Esophagus (tissue), 2 donors: ENCODE results near the gene PI4KA. TPM values are rescaled to one million over a fixed set of nuclear protein-coding genes. Genes with fewer than 3 reads are reported as not detected.
"Not testable (repeated sequence)": the region's sequence is repeated elsewhere in the genome, so short reads cannot be mapped to it uniquely, and the experiment has no call there.

ENCODE experiments used
- H3K27ac ChIP-seq, 2 donors: one replicate each; pipeline ENCODE4 v1.5.1; 2013; ENCODE audit warnings: low read depth in 2 of 2, mild to moderate bottlenecking in 2 of 2, inconsistent platforms in 1 of 2, low read length in 1 of 2, moderate library complexity in 1 of 2
- H3K27me3 ChIP-seq, 2 donors: one replicate each; pipeline ENCODE4 v1.6.1; 2013; ENCODE audit warnings: low read length in 2 of 2, control low read depth in 1 of 2, mild to moderate bottlenecking in 1 of 2; ENCODE audit not compliant: insufficient read depth in 2 of 2, control insufficient read depth in 1 of 2
- H3K36me3 ChIP-seq, 2 donors: one replicate each; pipeline ENCODE4 v1.6.1; 2013; ENCODE audit warnings: low read length in 1 of 2; ENCODE audit not compliant: control insufficient read depth in 2 of 2, insufficient read depth in 2 of 2
- H3K4me1 ChIP-seq, 2 donors: one replicate each; pipeline ENCODE4 v1.6.1; 2013; ENCODE audit warnings: low read length in 1 of 2; ENCODE audit not compliant: control insufficient read depth in 2 of 2, insufficient read depth in 2 of 2
- H3K4me3 ChIP-seq, 2 donors: one replicate each; pipeline ENCODE4 v1.5.1; 2013; ENCODE audit warnings: low read length in 2 of 2, mild to moderate bottlenecking in 2 of 2, low read depth in 1 of 2, moderate library complexity in 1 of 2
- H3K9me3 ChIP-seq, 2 donors: one replicate each; pipeline ENCODE4 v1.6.1; 2013; ENCODE audit warnings: mild to moderate bottlenecking in 2 of 2, low read depth in 1 of 2, low read length in 1 of 2, moderate library complexity in 1 of 2; ENCODE audit not compliant: control insufficient read depth in 2 of 2, insufficient read depth in 1 of 2
- WGBS, 2 donors: extraction: QIAGEN DNeasy Blood & Tissue Kit; methylation state at CpG; one replicate each; pipeline ENCODE4 v1.1.7; 2013; 5-methylcytosine and 5-hydroxymethylcytosine counted together
- polyA plus RNA-seq, 2 donors: library from polyadenylated mRNA; stranded (reverse); fragments of 200-250 nt; gene quantifications; one replicate each; pipeline ENCODE4 v1.2.3, GENCODE V29; 2013
- donor health status: healthy with polysubstance abuse.
- donor health status: Bipolar disorder and iron deficiency.

Gene PI4KA
- polyA plus RNA-seq, 2 donors, result 21.4 to 22.8 TPM

GRCh38 chr22:20707549-20708118 is 151.0 kb downstream of the PI4KA start:
- not testable (repeated sequence) for H3K9me3 ChIP-seq, H3K4me1 ChIP-seq, H3K27ac ChIP-seq, H3K4me3 ChIP-seq, H3K27me3 ChIP-seq, H3K36me3 ChIP-seq
- 94 to 95% methylated on average over 11 of the region's 11 CpGs for WGBS, 2 donors

- WGBS, 2 donors, result 3 to 4% methylated on average over 30 to 72 of the region's 79 CpGs
- peak overlapping the region in 1 of 2 donors; percentile 23 for H3K4me3 ChIP-seq
These were observed 154.6 kb downstream of the PI4KA start for GRCh38 chr22:20703816-20704609.

GRCh38 chr22:20703414-20703806 is 155.2 kb downstream of the PI4KA start:
- WGBS, 2 donors, result 0% methylated on average over 7 to 13 of the region's 25 CpGs

More at GRCh38 chr22:20703816-20704609, 154.6 kb downstream of the PI4KA start:
- H3K36me3 ChIP-seq, H3K9me3 ChIP-seq, H3K27me3 ChIP-seq, H3K27ac ChIP-seq, H3K4me1 ChIP-seq: not testable (repeated sequence)

GRCh38 chr22:20702546-20703413 is 155.8 kb downstream of the PI4KA start:
- not testable (repeated sequence) for H3K36me3 ChIP-seq, H3K9me3 ChIP-seq, H3K27me3 ChIP-seq, H3K4me1 ChIP-seq
- peak overlapping the region; percentile 31 to 51 for H3K4me3 ChIP-seq
- peak overlapping the region; percentile 92 to 93 for H3K27ac ChIP-seq
- WGBS, 2 donors, result 0 to 1% methylated on average over 44 to 64 of the region's 64 CpGs

More at GRCh38 chr22:20703414-20703806, 155.2 kb downstream of the PI4KA start:
- H3K9me3 ChIP-seq, H3K4me1 ChIP-seq, H3K36me3 ChIP-seq, H3K27me3 ChIP-seq: not testable (repeated sequence)
- H3K4me3 ChIP-seq, result peak overlapping the region; percentile 23 to 29
- H3K27ac ChIP-seq, result peak overlapping the region in 1 of 2 donors; percentile 41

- not testable (repeated sequence) for H3K9me3 ChIP-seq, H3K4me1 ChIP-seq, H3K36me3 ChIP-seq, H3K27me3 ChIP-seq
- Histone ChIP-seq H3K4me3 (peak overlapping the region; percentile 31 to 51), H3K27ac (peak overlapping the region; percentile 92 to 93)
- WGBS, 2 donors, result 1% methylated on average over 15 to 25 of the region's 35 CpGs
These were observed 156.5 kb downstream of the PI4KA start for GRCh38 chr22:20702175-20702545.

GRCh38 chr22:20701680-20702136 is 156.9 kb downstream of the PI4KA start:
- peak overlapping the region; percentile 31 to 51 for H3K4me3 ChIP-seq
- not testable (repeated sequence) for H3K4me1 ChIP-seq, H3K27ac ChIP-seq, H3K9me3 ChIP-seq, H3K27me3 ChIP-seq, H3K36me3 ChIP-seq
- 11 to 12% methylated on average over 17 to 18 of the region's 21 CpGs for WGBS, 2 donors

GRCh38 chr22:20700347-20700746 is 158.3 kb downstream of the PI4KA start:
- WGBS, 2 donors, result 93 to 94% methylated on average over 15 of the region's 15 CpGs

GRCh38 chr22:20699856-20700255 is 158.8 kb downstream of the PI4KA start:
- H3K27ac ChIP-seq, H3K4me1 ChIP-seq, H3K4me3 ChIP-seq, H3K27me3 ChIP-seq, H3K9me3 ChIP-seq, H3K36me3 ChIP-seq: not testable (repeated sequence)
- WGBS, 2 donors, result 89 to 92% methylated on average over 9 of the region's 9 CpGs

More at GRCh38 chr22:20700347-20700746, 158.3 kb downstream of the PI4KA start:
- H3K27me3 ChIP-seq, H3K9me3 ChIP-seq, H3K4me1 ChIP-seq, H3K4me3 ChIP-seq, H3K27ac ChIP-seq, H3K36me3 ChIP-seq: not testable (repeated sequence)

- H3K4me1 ChIP-seq, H3K36me3 ChIP-seq, H3K27ac ChIP-seq, H3K9me3 ChIP-seq, H3K4me3 ChIP-seq, H3K27me3 ChIP-seq: not testable (repeated sequence)
- 33 to 34% methylated on average over 12 to 16 of the region's 17 CpGs for WGBS, 2 donors
These were observed 161.0 kb downstream of the PI4KA start for GRCh38 chr22:20697481-20698113.
